ENCODE measurements around the gene DPP10. TPM values are rescaled to one million over a fixed set of nuclear protein-coding genes. Genes with fewer than 3 reads are reported as not detected.

Gene DPP10
- total RNA-seq, 4 donors from 2014 or later = 1.9 to 8.3 (median 2.9) TPM

DNA sequence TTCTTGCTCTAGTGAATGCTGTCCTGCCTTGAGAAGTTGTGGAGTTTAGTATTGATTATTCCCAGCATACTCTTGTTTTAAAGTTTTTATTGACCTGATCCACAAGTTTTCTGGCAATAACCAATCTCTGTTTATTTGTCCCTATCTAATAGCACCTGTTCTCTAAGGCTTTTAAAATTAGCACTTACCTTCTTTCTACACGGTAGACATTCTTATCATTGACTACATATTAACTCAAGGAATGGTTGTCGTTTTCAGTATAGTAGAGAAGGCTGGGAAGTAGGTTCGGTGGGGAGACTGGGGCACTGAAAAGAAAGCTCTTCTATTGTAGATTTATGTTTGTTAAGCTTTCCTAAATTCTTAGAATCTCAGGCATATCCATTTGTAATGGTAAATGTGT is 726.0 kb downstream of the DPP10 start:
- no peak overlapping the region for H3K27ac ChIP-seq
- H3K36me3 ChIP-seq = no peaks in the 10 kb centered on the region
- H3K27me3 ChIP-seq = no peaks in the 10 kb centered on the region
- TF ChIP-seq POLR2A (IDR thresholded peaks at IDR 0.05) = no peak
- TF ChIP-seq, protein P1, sequence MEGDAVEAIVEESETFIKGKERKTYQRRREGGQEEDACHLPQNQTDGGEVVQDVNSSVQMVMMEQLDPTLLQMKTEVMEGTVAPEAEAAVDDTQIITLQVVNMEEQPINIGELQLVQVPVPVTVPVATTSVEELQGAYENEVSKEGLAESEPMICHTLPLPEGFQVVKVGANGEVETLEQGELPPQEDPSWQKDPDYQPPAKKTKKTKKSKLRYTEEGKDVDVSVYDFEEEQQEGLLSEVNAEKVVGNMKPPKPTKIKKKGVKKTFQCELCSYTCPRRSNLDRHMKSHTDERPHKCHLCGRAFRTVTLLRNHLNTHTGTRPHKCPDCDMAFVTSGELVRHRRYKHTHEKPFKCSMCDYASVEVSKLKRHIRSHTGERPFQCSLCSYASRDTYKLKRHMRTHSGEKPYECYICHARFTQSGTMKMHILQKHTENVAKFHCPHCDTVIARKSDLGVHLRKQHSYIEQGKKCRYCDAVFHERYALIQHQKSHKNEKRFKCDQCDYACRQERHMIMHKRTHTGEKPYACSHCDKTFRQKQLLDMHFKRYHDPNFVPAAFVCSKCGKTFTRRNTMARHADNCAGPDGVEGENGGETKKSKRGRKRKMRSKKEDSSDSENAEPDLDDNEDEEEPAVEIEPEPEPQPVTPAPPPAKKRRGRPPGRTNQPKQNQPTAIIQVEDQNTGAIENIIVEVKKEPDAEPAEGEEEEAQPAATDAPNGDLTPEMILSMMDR (IDR thresholded peaks at IDR 0.05) = no peak
- H3K4me3 ChIP-seq = no peak overlapping the region
- no peaks in the 10 kb centered on the region for H3K9me3 ChIP-seq
- DNase-seq = no peak
- no peaks in the 10 kb centered on the region for H3K4me1 ChIP-seq

DNA sequence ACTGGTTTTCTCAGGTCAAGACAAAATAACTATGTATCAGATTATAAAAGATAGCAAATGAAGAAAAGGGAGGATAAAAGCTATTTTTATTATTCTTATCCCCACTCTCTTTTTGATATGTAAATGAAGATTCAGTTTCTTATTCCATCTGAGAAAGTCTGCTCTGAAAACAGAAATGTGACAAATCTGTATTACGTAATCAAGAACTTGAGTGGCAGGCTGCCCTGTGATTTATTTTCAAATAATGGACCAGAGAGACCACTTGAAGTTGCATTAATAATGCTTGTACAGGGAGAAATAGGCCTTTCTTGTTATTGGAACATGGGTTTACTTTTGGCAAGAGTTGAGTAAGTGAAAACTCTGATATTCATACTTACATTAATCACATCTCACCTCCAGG is 727.4 kb downstream of the DPP10 start:
- no peak for TF ChIP-seq POLR2A (IDR thresholded peaks at IDR 0.05)
- TF ChIP-seq, protein P1 (IDR thresholded peaks at IDR 0.05) = no peak

DNA sequence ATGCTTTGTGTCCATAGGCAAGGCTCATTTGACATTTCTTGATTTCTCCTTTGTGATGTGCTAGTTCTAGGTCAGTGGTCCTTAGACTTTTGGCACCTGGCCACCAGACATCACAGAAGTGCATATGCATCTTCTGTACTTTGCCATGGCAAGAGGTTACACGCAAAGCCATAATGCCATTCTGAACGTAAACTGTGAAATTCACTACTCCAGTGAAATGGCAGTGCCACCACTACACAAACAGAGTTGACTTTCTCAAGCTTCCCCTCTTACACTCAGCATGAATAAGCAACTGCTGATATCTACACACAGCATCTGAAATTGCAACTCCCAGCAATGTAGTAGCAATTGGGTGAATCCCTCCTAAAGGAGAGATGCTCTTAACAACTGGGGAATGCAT is 729.3 kb downstream of the DPP10 start:
- no peaks in the 10 kb centered on the region for H3K36me3 ChIP-seq
- no peaks in the 10 kb centered on the region for H3K9me3 ChIP-seq
- H3K27me3 ChIP-seq = no peaks in the 10 kb centered on the region
- no peaks in the 10 kb centered on the region for H3K4me1 ChIP-seq
- no peak for DNase-seq
- H3K4me3 ChIP-seq = no peak overlapping the region
- no peak overlapping the region for H3K27ac ChIP-seq
- TF ChIP-seq, protein P1 (IDR thresholded peaks at IDR 0.05) = no peak
- no peak for TF ChIP-seq POLR2A (IDR thresholded peaks at IDR 0.05)

More for the DNA sequence above, 727.4 kb downstream of the DPP10 start:
- Histone ChIP-seq H3K27ac (no peak overlapping the region), H3K27me3 (no peaks in the 10 kb centered on the region), H3K36me3 (no peaks in the 10 kb centered on the region), H3K9me3 (no peaks in the 10 kb centered on the region), H3K4me1 (no peaks in the 10 kb centered on the region), H3K4me3 (no peak overlapping the region)
- DNase-seq = no peak

DNA sequence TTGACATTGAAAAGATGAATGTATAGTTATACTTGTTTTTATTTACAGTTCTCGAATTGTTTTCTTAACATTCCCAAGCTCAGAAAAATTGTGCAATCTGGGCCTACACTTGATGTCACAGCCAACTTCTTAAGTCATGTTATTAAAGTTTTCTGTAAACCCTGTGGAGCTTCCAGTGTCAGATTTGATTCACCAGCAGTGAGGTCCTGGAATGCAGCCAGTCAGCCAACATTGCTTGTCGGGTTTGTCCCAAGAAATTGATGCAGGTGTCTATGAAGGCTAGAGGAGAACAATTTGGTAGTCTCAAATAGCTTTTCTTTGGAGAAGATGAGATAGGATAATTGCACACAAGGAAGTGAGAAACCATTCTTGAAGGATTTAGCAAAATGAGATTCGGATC is 732.2 kb downstream of the DPP10 start:
- H3K9me3 ChIP-seq = no peaks in the 10 kb centered on the region
- no peaks in the 10 kb centered on the region for H3K27me3 ChIP-seq
- H3K27ac ChIP-seq = no peak overlapping the region
- H3K4me3 ChIP-seq = no peak overlapping the region
- H3K4me1 ChIP-seq = no peaks in the 10 kb centered on the region
- no peak for DNase-seq
- H3K36me3 ChIP-seq = no peaks in the 10 kb centered on the region
- no peak for TF ChIP-seq POLR2A (IDR thresholded peaks at IDR 0.05)
- TF ChIP-seq, protein P1 (IDR thresholded peaks at IDR 0.05) = no peak

DNA sequence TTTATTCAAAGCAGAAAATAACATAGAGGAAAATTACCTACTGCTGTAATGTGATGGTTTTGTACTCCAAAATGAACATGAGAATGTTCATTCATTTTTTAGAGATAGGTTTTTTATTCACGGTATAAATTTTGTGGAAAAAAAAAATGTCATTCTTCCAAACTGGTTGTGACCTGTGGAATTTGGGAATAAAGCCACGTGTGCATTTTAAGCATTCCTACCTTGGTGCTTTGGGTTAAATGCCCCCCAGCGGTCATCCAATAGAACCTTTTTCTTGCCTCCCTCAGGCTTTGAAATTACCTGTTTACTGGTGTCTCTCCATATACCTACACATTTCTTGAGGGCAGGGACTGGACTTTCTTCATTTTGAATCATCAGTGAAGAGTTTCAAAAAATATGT is 740.7 kb downstream of the DPP10 start:
- Histone ChIP-seq H3K9me3 (no peaks in the 10 kb centered on the region), H3K36me3 (no peaks in the 10 kb centered on the region), H3K27me3 (no peaks in the 10 kb centered on the region), H3K4me3 (no peak overlapping the region), H3K27ac (no peak overlapping the region), H3K4me1 (no peaks in the 10 kb centered on the region)
- no peak for DNase-seq
- TF ChIP-seq POLR2A (IDR thresholded peaks at IDR 0.05) = no peak
- TF ChIP-seq, protein P1 (IDR thresholded peaks at IDR 0.05) = no peak

DNA sequence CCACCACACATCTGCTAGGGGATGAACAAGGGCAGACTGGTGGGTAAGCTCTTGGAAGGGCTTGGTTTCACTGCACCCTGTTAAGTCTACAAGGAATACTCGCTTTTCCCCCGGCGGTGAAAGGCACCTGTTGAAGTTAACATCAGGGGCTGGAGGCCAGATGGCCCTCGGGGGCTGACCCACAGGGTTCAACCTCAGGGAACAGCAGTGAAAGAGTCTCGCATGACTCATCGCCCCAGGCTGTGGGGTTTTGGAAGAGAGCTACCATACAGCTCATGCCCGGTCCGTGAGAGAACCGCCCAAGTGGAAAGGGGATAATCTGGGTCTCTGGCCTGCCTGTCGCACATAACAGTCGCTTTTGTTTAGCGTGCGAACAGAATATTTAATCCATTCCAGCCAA is 748.0 kb downstream of the DPP10 start:
- H3K36me3 ChIP-seq = no peaks in the 10 kb centered on the region
- DNase-seq = no peak
- H3K27me3 ChIP-seq = no peaks in the 10 kb centered on the region
- no peaks in the 10 kb centered on the region for H3K9me3 ChIP-seq
- no peak overlapping the region for H3K27ac ChIP-seq
- no peaks in the 10 kb centered on the region for H3K4me1 ChIP-seq
- H3K4me3 ChIP-seq = no peak overlapping the region
- TF ChIP-seq, protein P1 (IDR thresholded peaks at IDR 0.05) = no peak
- no peak for TF ChIP-seq POLR2A (IDR thresholded peaks at IDR 0.05)
